ENCODE data around the gene RMRP.

The RMRP gene

DNA sequence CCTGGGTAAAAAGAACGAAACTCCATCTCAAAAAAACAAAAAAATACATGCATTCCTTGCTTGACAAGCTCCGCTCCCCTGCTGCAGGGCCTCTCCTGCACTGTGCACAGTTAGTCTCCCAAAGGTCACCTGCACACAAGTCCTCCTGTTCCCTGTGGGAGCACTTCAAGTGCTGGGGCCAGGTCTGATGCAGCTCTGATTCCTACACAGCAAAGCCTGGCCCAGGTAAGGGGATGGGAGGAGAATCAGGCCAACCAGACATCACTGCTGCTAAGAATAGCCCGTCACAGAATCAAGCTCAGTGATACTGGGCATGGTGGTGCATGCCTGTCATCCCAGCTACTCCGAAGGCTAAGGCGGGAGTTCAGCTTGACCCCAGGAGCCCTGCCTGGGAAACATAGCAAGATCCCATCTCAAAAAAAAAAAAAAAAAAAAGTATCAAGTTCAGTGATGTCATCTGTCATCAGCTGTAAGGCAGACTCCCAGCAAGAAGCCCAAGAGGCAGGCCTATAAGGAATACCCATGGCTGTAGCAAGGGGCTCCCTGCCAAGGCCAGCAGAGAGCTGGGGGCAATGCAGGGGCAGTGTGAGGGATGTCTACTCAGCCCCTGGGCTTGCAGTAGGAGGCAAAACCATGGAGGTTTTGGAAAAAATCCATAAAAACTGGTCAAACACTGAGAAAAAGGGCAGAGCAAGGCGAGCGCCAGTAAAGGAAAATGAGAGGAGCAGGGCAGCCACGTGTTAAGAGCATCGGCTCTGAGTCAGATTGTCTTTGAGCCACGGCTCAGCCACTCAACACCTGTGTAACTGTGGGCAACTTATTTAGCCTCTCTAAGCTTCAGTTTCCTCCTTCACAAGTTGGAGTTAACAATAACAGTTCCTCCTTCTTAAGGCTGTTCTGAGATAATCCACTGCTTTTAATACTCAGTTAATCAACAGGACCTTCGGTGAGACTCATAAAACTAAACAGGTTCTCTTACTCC lies 28.7 kb upstream of the RMRP start:
- no peak for DNase-seq

DNA sequence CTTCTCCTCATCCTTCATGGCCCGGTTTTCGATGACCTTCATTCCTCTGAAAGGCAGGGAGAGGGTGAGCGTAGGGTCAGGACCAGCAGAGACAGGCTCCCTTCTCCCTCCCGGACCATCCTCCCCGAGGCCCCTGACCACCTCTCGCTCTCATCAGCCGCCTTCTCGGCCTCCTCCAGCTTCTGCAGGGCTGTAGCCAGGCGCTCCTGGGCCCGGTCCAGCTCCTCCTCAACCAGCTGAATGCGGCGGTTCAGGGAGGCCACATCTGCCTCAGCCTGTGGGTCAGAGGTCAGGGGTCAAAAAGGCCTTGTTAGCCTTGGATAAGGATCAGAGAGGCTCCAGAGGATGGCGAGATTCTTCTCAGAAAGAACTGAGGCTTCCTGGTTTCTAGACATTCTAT lies 27.7 kb upstream of the RMRP start:
- no peak for DNase-seq

DNA sequence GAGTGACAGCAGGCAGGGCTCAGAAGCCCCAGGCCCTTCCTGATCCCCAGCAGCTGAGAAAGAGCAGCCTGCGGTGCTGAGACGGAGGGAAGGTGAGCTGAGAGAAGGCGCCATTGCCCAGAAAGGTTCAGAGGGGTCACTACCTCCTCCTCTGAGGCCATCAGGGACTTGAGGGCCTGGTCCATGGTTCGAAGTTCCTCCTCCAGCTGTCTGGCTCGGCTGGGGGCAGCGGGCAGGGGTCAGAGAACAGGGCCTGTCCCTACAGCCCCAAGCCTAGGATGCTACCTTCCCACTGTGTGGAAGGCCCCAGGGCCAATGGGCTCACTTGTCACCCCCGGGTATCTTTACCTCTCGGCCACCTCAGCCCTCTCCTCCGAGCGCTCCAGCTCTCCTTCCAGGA lies 27.1 kb upstream of the RMRP start:
- DNase-seq, result no peak

DNA sequence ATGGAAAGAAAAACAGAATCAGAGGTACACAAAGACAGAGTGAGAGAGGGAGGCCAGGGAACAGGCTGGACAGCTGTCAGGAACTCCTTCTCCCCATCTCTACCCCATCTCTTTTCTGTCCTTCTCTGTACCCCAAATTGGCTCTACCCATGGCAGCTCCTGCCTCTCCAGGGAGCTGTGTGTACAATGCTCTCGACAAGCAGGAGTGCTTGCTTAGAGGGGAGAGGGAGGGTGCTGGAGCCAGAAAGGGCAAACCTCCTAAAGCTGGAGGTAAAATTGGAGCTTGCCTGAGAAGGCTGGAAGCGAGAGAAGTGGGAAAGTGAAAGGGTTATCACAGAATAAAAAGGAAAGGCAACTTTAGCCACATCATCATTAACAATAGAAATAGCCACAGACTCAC lies 25.5 kb upstream of the RMRP start:
- DNase-seq, result no peak

DNA sequence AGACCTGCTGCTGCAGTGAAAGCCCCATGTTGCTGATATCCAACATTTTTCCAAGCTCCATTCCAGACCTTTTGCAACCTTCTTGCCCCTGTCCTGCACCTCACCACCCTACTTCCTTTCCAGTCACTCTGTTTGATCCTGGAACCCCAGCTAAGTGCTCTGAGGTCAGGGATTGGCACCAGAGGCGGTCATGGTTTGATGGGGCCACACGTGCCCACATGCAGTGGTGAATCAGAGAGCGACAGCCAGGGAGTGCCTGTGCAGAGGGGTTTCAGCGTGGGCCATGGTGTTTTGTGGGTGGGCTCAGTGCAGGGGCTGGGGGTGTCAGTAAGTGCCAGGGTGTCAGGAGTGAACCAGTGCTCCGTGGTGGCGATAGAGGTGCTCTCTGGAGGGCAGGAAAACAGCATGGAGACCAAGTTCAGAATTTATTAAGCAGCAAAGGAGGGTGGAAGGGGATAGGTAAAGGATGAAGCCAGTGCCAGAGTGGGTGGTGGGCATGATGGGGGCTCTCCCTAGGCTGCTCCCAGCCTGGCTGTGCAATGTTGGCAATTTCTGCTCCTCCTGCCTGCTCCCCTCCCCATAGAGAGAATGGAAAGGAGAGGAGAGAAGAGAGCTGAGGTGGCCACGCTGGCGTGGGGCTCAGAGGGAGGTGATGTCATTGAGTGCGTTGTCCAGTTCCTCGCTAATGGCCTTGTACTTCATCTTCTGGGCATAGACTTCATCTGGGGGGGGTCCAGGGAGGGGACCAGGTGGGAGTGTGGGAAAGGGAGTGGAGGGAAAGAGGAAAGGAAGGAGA lies 24.9 kb upstream of the RMRP start:
- DNase-seq, result no peak

DNA sequence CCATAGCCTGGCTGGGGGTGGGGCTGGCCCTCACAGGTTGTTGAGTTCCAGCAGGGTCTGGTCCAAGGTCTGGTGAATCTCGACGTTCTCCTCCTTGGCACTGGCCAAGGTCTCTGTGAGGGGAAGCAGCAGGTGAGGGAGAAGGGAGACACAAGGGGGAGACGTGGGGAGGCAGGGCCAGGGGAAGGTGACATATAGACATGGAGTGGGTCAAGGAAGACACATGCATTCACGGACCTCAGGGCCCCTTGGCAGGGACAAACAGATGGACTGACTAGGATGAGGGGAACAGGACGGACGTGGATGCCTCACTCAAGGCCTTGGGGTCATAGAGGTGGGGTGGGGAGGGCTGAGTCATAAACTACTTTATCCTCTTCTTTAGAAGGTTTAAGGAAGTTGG lies 24.2 kb upstream of the RMRP start:
- DNase-seq, result no peak

DNA sequence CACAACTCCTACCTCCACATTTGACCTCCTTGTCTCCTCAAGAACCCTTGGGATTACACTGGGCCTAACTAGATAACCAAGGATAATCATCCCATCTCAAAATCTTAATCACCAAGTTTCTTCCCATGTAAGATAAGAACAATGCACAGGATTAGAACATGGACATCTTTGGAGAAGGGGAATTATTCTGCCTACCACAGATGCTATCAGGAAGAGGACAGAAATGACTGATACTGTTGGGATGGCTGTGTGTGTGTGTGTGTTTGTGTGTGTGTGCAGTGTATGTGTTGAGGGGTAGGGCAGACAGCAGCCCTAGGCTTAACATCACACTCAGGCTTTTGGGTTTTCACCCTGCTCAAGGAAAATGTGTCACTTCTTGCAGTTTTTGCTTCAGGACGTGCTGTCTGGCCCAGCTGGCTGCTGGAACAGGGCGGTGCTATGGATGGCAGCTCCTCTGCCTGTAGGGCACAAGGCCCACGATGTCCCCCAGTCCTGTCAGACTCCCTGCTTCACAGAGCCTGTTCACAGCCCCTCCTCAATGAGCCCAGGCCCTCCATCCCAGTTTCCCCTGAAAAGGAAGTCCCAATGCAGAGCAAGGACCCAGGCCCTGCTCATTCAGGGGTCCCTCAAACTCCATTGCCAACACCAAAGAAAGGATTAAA lies 23.7 kb upstream of the RMRP start:
- no peak for DNase-seq

DNA sequence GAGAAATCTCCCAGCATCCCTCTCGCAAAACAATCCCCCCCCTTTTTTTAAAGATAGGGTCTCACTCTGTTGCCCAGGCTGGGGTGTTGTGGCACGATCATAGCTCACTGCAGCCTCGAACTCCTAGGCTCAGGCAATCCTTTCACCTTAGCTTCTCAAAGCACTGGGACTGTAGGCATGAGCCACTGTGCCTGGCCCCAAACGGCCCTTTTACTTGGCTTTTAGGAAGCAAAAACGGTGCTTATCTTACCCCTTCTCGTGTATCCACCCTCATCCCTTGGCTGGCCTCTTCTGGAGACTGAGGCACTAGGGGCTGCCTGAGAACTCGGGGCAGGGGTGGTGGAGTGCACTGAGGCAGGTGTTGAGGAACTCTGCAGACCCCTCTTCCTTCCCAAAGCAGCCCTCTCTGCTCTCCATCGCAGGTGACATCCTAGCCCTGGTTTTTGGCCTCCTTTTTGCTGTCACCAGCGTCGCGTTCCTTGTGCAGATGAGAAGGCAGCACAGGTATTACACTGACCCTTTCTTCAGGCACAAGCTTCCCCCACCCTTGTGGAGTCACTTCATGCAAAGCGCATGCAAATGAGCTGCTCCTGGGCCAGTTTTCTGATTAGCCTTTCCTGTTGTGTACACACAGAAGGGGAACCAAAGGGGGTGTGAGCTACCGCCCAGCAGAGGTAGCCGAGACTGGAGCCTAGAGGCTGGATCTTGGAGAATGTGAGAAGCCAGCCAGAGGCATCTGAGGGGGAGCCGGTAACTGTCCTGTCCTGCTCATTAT lies 22.7 kb upstream of the RMRP start:
- DNase-seq, result no peak

DNA sequence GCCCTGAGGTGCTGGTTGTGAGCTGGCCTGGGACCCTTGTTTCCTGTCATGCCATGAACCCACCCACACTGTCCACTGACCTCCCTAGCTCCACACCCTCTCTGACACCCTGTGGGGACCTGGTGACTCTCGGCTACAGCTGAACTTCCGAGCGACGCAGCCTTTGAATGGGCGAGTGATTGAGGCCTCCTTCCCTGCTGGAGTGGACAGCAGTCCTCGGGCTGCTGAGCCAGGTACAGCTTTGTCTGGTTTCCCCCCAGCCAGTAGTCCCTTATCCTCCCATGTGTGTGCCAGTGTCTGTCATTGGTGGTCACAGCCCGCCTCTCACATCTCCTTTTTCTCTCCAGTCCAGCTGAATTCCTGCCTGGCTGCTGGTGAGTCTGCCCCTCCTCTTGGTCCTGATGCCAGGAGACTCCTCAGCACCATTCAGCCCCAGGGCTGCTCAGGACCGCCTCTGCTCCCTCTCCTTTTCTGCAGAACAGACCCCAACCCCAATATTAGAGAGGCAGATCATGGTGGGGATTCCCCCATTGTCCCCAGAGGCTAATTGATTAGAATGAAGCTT lies 22.0 kb upstream of the RMRP start:
- no peak for DNase-seq

DNA sequence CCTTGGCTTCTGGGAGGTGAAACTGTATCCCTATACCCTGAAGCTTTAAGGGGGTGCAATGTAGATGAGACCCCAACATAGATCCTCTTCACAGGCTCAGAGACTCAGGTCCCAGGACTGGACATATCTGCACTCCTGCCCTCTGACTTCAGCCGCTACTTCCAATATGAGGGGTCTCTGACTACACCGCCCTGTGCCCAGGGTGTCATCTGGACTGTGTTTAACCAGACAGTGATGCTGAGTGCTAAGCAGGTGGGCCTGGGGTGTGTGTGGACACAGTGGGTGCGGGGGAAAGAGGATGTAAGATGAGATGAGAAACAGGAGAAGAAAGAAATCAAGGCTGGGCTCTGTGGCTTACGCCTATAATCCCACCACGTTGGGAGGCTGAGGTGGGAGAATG lies 21.3 kb upstream of the RMRP start:
- DNase-seq, result no peak

DNA sequence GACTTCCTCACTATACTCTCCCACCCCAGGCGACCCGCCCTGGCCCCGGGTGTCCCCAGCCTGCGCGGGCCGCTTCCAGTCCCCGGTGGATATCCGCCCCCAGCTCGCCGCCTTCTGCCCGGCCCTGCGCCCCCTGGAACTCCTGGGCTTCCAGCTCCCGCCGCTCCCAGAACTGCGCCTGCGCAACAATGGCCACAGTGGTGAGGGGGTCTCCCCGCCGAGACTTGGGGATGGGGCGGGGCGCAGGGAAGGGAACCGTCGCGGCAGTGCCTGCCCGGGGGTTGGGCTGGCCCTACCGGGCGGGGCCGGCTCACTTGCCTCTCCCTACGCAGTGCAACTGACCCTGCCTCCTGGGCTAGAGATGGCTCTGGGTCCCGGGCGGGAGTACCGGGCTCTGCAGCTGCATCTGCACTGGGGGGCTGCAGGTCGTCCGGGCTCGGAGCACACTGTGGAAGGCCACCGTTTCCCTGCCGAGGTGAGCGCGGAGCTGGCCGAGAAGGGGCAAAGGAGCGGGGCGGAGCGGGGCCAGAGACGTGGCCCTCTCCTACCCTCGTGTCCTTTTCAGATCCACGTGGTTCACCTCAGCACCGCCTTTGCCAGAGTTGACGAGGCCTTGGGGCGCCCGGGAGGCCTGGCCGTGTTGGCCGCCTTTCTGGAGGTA lies 18.0 kb upstream of the RMRP start:
- peak; percentile 23 for DNase-seq

DNA sequence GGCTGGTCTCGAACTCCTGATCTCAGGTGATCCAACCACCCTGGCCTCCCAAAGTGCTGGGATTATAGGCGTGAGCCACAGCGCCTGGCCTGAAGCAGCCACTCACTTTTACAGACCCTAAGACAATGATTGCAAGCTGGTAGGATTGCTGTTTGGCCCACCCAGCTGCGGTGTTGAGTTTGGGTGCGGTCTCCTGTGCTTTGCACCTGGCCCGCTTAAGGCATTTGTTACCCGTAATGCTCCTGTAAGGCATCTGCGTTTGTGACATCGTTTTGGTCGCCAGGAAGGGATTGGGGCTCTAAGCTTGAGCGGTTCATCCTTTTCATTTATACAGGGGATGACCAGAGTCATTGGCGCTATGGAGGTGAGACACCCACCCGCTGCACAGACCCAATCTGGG lies 17.4 kb upstream of the RMRP start:
- no peak for DNase-seq

DNA sequence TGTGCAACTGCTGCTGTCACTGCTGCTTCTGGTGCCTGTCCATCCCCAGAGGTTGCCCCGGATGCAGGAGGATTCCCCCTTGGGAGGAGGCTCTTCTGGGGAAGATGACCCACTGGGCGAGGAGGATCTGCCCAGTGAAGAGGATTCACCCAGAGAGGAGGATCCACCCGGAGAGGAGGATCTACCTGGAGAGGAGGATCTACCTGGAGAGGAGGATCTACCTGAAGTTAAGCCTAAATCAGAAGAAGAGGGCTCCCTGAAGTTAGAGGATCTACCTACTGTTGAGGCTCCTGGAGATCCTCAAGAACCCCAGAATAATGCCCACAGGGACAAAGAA lies 16.2 kb upstream of the RMRP start:
- DNase-seq, result no peak

DNA sequence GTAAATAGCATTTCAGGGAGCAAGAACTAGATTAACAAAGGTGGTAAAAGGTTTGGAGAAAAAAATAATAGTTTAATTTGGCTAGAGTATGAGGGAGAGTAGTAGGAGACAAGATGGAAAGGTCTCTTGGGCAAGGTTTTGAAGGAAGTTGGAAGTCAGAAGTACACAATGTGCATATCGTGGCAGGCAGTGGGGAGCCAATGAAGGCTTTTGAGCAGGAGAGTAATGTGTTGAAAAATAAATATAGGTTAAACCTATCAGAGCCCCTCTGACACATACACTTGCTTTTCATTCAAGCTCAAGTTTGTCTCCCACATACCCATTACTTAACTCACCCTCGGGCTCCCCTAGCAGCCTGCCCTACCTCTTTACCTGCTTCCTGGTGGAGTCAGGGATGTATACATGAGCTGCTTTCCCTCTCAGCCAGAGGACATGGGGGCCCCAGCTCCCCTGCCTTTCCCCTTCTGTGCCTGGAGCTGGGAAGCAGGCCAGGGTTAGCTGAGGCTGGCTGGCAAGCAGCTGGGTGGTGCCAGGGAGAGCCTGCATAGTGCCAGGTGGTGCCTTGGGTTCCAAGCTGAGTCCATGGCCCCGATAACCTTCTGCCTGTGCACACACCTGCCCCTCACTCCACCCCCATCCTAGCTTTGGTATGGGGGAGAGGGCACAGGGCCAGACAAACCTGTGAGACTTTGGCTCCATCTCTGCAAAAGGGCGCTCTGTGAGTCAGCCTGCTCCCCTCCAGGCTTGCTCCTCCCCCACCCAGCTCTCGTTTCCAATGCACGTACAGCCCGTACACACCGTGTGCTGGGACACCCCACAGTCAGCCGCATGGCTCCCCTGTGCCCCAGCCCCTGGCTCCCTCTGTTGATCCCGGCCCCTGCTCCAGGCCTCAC lies 15.6 kb upstream of the RMRP start, which contains the start of gene CA9:
CA9 (plus strand) TSS at position 797 of the 893 bp plus-strand sequence; CDS start at position 829, 32 bp downstream.
- DNase-seq, result peak; percentile 39

DNA sequence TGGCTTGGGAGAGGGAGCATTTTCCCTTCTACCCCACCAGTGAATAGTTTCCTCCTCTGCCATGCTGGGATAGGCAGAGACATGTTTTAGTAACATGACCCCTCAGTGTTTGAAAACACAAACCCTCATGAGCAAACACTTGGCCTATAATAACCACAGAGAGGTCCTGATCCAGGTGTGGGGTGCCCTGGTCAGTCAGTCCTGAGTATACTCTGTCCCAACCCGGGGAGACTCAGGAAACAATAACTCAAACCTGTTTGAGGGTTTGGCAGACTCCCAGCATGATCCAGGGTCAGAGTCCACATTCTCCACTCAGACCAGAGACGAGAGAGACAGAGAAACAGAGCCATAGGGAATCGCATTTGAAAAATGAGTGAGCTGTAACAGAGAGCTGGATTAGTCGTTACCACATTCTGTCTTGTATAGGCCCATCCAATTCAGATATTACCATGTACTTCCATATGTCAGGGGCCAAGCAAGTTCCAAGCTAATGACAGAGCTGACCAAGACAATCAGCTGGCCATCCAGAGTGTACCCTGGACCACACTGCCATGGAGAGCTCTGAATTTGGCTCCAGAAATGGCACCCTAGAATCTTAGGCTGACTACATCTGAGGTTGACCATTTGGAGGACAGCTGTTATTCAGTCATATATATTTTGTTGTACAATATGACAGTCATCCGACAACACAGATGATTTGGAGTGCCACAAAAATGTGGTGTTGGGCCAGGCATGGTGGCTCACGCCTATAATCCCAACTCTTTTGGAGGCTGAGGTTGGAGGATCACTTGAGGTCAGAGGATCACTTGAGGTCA lies 11.7 kb upstream of the RMRP start:
- no peak for DNase-seq

DNA sequence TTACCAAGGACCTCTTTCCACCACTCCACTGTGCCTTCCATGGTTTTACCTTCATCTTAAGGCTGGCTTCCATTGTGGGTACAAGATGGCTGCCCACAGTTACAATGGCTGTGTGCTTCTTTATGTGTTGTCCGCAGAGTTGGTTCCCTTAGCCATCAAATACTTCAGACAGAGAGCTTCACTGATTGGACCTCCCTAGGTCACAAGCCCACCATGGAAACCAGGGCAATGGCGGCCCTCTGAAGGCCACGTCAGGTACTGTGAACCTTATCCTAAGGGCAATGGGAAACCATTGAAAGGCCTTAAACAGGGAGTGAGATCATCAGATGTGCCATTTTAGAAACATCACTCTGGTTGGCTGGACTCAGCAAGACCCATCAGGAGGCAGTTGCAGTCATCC lies 10.1 kb upstream of the RMRP start:
- no peak for DNase-seq

DNA sequence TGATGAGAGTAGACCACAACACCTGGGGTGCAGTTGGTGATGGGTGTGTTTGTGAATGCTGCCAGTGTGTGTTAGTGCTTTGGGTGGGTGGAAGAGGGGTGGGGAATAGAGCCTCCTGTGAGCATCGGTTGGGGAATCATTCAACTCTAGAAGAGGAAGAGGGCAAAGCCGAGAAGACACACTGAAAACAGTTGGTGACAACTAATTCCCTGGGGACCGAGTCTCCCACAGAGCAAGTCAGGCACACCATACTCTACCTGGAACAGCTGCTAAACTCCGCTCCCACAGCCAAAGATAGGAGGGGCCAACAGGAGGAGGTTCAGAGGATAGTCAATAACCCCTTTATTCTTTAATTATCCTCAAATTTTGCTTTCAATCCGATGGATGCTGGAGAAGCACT lies 8.7 kb upstream of the RMRP start:
- DNase-seq, result no peak

DNA sequence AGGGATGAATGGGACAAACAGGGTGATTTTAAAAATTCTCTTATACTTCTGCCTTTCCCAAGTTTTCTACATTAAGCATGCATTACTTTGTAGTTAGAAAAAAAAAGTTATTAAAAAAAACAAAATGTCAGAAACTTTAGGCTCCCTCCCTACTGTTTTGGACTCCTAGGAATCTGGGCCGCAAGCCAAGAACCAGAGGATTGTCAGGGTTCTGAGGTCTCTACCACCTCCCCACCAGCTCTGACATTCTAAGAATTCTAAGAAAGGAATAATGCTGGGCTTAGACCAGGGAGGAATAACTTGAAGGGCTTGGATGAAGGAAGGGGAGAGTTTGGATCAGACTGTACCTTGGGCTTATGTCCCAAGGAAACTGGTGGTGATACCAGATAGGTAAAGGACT lies 8.2 kb upstream of the RMRP start:
- DNase-seq, result no peak

DNA sequence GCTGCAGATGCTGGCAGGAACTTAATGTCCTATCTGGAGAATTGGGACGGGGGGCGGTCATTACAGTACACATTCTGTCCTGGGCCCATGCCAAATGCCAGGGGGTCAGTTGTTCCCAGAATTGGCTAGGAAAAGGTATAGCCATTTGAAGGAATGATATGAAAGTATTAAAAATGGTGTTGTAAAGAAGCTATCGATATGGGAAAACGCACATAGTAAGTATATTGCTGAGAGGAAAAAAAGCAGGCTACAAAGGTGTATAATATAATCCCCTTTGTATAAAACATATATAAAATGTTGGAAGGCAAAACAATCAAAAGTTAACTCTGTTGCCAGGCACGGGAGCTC lies 7.6 kb upstream of the RMRP start:
- DNase-seq, result no peak
